Measurements from ENCODE around the gene PYGO2.
A peak's percentile ranks its signal among the peaks of the same experiment; 100 is the strongest.
"Not testable (repeated sequence)": the region's sequence is repeated elsewhere in the genome, so short reads cannot be mapped to it uniquely, and the experiment has no call there.

PYGO2 gene

GRCh38 chr1:154923695-154924094, 37.9 kb downstream of the PYGO2 start:
- H3K27ac ChIP-seq, result no peak overlapping the region
- TF ChIP-seq, protein P1, sequence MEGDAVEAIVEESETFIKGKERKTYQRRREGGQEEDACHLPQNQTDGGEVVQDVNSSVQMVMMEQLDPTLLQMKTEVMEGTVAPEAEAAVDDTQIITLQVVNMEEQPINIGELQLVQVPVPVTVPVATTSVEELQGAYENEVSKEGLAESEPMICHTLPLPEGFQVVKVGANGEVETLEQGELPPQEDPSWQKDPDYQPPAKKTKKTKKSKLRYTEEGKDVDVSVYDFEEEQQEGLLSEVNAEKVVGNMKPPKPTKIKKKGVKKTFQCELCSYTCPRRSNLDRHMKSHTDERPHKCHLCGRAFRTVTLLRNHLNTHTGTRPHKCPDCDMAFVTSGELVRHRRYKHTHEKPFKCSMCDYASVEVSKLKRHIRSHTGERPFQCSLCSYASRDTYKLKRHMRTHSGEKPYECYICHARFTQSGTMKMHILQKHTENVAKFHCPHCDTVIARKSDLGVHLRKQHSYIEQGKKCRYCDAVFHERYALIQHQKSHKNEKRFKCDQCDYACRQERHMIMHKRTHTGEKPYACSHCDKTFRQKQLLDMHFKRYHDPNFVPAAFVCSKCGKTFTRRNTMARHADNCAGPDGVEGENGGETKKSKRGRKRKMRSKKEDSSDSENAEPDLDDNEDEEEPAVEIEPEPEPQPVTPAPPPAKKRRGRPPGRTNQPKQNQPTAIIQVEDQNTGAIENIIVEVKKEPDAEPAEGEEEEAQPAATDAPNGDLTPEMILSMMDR (conservative IDR thresholded peaks at IDR 0.05), result no peak

DNA sequence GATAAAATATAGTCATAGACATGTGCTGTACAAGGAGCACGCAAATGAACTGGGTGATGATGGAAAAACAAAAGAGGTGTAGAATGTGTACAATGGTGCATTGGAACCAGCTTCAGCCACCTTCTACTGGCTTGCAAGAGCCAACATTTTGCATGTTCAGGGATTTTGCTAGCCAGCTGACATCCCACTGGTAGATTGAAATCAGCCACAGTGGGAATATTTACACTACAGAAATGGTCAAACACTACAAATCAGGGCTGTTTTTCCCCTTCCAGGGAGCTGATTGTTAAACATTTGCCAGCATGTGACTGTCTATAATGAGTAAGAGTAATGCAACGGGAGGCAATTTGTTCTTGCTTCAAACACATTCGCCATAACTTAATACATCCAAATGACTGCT, 48.3 kb downstream of the PYGO2 start:
- H3K27ac ChIP-seq, result no peak overlapping the region
- TF ChIP-seq, protein P1 (conservative IDR thresholded peaks at IDR 0.05), result no peak
- no peak for TF ChIP-seq ZFX (IDR thresholded peaks at IDR 0.05)

- no peak overlapping the region for H3K27ac ChIP-seq
- TF ChIP-seq, protein P1 (conservative IDR thresholded peaks at IDR 0.05), result no peak
- no peak for TF ChIP-seq ZFX (IDR thresholded peaks at IDR 0.05)
Observed at GRCh38 chr1:154912755-154913154, 48.8 kb downstream of the PYGO2 start.

GRCh38 chr1:154911691-154912550, 49.7 kb downstream of the PYGO2 start:
- H3K27ac ChIP-seq, result peak overlapping the region; percentile 3
- TF ChIP-seq, protein P1 (conservative IDR thresholded peaks at IDR 0.05), result no peak
- no peak for TF ChIP-seq ZFX (IDR thresholded peaks at IDR 0.05)

DNA sequence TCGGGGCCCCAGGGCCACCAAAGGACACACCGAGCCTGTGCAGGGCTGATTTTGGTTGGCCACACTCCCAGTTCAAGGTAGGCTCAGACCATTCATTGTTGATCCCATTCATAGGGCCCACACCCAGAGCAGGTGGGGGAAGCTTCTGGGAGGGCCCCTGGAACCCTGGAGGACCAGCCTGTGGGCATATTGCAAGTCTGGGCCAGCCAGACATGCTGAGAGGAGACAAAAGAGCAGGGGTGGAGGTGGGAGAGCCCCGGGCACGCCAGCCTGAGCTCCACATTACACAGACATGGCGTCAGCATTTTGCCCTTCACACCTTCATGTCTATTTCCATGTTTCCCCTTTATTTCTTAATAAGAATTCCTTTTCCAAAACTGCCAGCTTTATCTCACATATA, 50.7 kb downstream of the PYGO2 start:
- no peak for TF ChIP-seq ZFX (IDR thresholded peaks at IDR 0.05)
- TF ChIP-seq, protein P1 (conservative IDR thresholded peaks at IDR 0.05), result no peak
- H3K27ac ChIP-seq, result no peak overlapping the region

GRCh38 chr1:154908937-154909336, 52.6 kb downstream of the PYGO2 start:
- H3K27ac ChIP-seq, result no peak overlapping the region
- no peak for TF ChIP-seq ZFX (IDR thresholded peaks at IDR 0.05)
- TF ChIP-seq, protein P1 (conservative IDR thresholded peaks at IDR 0.05), result no peak

GRCh38 chr1:154908129-154908528, 53.5 kb downstream of the PYGO2 start:
- not testable (repeated sequence) for H3K27ac ChIP-seq
